Naive thymus-derived CD8-positive, alpha-beta T cell (primary cell): ENCODE results near the gene ZNF862. TPM values are rescaled to one million over a fixed set of nuclear protein-coding genes. Genes with fewer than 3 reads are reported as not detected.
"Not testable (repeated sequence)": the region's sequence is repeated elsewhere in the genome, so short reads cannot be mapped to it uniquely, and the experiment has no call there.

Source experiments
- ATAC-seq, 2 donors: fragments of 150-1000 bp; cut with Tn5 transposase in 1 of 2; sonication (Bioruptor Pico), chemical (Tn5 transposase) in 1 of 2; 1 replicate in 1 of 2; 2 replicates in 1 of 2; pipeline ENCODE4 v1.10.0; 2021; ENCODE audit warnings: mild to moderate bottlenecking in 2 of 2, moderate library complexity in 2 of 2
- POLR2A ChIA-PET: fragments of 350-600 bp; sonication (Branson Sonifier 250); formaldehyde crosslinking; loops from one replicate; lab custom pipeline; 2021; ENCODE audit warnings: antibody characterized with exemption; lab: Charles Lee
- DNase-seq, 10 donors: peaks; one replicate each; pipeline versions ENCODE4 v3.0.0 to v3.0.0-alpha.2; 2020 to 2022
- H3K27ac Mint-ChIP-seq, 10 donors: one replicate each; pipeline ENCODE4 v1.8.0; 2020 to 2022; ENCODE audit warnings: mild to moderate bottlenecking in 10 of 10, mixed read lengths in 10 of 10, moderate library complexity in 4 of 10, inconsistent platforms in 1 of 10
- H3K27me3 Mint-ChIP-seq, 5 donors: one replicate each; pipeline ENCODE4 v1.8.0; 2021 to 2022; ENCODE audit warnings: mixed read lengths in 5 of 5
- H3K36me3 Mint-ChIP-seq, 3 donors: one replicate each; pipeline ENCODE4 v1.8.0; 2020 to 2022; ENCODE audit warnings: mixed read lengths in 3 of 3, mild to moderate bottlenecking in 2 of 3, inconsistent platforms in 1 of 3
- H3K4me1 Mint-ChIP-seq, 4 donors: one replicate each; pipeline ENCODE4 v1.8.0; 2021 to 2022; ENCODE audit warnings: mixed read lengths in 4 of 4
- H3K4me3 Mint-ChIP-seq, 10 donors: one replicate each; pipeline ENCODE4 v1.8.0; 2020 to 2022; ENCODE audit warnings: mild to moderate bottlenecking in 10 of 10, mixed read lengths in 10 of 10, moderate library complexity in 6 of 10, inconsistent platforms in 1 of 10
- H3K9me3 Mint-ChIP-seq, 9 donors: one replicate each; pipeline ENCODE4 v1.8.0; 2020 to 2022; ENCODE audit warnings: mixed read lengths in 9 of 9, mild to moderate bottlenecking in 3 of 9, inconsistent platforms in 1 of 9, moderate library complexity in 1 of 9
- polyA plus RNA-seq, 3 donors: library from polyadenylated mRNA; unstranded; fragments of 300-500 nt; fragmentation: Illumina TruSeq; gene quantifications; one replicate each; pipeline ENCODE4 v1.2.3, GENCODE V29; 2021
- total RNA-seq, 8 experiments: library from RNA in 2 of 8; stranded (reverse) in 2 of 8; gene quantifications; one replicate each; pipeline ENCODE4 v1.2.3 and lab custom pipeline; 2021 to 2026

ZNF862 gene
- total and polyA plus RNA-seq, 5 experiments from 2014 or later = 6.1 to 88.4 (median 10.6) TPM

DNA sequence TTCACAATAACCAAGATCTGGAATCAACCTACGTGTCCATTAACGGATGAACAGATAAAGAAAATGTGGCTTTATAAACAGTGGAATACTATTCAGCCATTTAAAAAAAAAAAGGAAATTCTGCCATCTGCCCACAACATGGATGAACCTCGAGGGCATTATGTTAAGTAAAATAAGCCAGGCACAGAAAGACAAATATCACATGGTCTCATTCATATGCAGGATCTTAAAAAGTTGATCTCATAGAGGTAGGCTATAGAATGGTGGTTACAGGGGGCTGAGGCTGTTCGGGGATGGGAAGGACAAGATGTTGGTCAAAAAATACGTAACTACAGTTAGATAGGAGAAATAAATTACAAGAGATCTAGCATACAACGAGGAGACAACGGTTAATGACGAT lies 56.8 kb downstream of the ZNF862 start:
- H3K36me3 Mint-ChIP-seq, H3K27me3 Mint-ChIP-seq, H3K9me3 Mint-ChIP-seq, DNase-seq, H3K4me1 Mint-ChIP-seq, POLR2A ChIA-PET, H3K27ac Mint-ChIP-seq, H3K4me3 Mint-ChIP-seq, ATAC-seq: not testable (repeated sequence)

DNA sequence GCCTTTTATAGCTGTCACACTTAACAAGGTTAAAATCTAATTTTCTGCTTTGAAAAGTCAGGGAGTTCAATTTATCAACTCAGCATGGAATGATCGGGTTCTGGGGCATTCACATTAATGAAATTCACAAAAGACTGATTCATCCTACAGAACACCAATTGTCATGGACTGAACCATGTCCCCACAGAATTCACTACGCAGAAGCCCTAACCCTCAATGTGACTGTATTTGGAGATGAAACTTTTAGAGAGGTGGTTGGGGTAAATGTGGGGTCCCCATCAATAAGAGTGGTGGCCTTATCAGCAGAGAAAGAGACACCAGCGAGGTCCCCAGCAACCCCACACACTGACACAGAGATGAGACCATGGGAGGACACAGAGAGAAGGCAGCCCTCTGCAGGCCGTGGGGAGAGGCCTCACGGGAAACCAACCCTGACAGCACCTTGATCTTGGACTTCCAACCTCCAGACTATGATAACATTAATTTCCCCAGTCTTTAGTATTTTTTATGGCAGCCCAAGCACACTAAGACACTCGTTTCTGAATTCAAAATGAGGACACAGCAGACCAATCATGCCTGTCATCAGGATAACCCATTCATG lies 69.7 kb downstream of the ZNF862 start:
- H3K36me3 Mint-ChIP-seq = not testable (repeated sequence)
- H3K27ac Mint-ChIP-seq = peak overlapping the region in 2 of 10 donors; percentile 29 to 79
- POLR2A ChIA-PET = interaction anchor here (0.7 kb wide), 1 partner anchor 24 kb away, joined by 3 read pairs; no protein-coding TSS in a partner anchor

DNA sequence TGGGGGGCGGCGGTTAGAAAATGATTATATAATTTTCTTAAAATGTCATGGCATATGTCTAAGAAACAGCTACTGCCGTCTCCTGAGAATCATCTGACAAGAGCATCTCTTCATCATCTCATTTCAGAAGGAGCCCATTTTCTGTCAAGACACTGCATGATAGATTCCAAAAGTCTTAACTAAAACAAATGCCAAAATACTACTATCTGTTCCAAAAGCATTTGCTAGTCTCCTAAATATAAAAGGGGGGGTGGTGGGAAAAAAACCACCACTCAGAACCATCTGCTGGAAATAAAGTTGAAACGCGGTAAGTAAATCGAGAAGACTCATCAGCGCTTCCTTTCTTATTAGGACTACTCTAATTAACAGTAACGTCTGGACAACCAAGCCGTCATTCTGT lies 72.0 kb downstream of the ZNF862 start:
- H3K36me3 Mint-ChIP-seq, H3K4me3 Mint-ChIP-seq, H3K4me1 Mint-ChIP-seq, ATAC-seq, DNase-seq, H3K9me3 Mint-ChIP-seq, POLR2A ChIA-PET, H3K27me3 Mint-ChIP-seq, H3K27ac Mint-ChIP-seq: not testable (repeated sequence)

More for the DNA sequence above, 69.7 kb downstream of the ZNF862 start:
- not testable (repeated sequence) for DNase-seq, H3K27me3 Mint-ChIP-seq, H3K9me3 Mint-ChIP-seq, H3K4me1 Mint-ChIP-seq, ATAC-seq, H3K4me3 Mint-ChIP-seq

DNA sequence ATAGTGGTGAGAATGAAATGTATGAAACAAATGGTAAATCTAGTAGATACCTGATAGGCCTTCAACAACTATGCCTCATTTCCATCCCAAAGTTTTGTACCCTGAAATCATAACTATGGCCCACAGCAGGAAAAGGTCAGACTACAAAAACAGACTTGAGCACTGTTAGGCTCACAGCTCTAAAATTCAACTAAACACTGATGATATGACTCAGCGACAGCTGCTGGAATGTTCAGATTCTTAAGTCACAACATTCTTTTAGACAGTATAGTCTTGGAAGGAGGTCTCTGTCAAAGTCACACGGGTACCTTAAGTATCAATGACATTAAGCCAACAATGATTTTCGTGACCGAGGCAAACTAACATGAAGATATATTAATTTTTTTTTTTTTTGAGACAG lies 74.0 kb downstream of the ZNF862 start:
- DNase-seq, H3K9me3 Mint-ChIP-seq, POLR2A ChIA-PET, H3K4me3 Mint-ChIP-seq, H3K27ac Mint-ChIP-seq, H3K36me3 Mint-ChIP-seq, H3K27me3 Mint-ChIP-seq, ATAC-seq, H3K4me1 Mint-ChIP-seq: not testable (repeated sequence)

Other genes with a start within 250 kb of the ZNF862 start
- gene ZNF467, start 64.8 kb upstream of the ZNF862 start, total RNA-seq = 1 to 10 TPM in 1 of 2 experiments, under 1 TPM in 1; 0.88 to 2.0 TPM
- gene ZNF467, start 64.8 kb upstream of the ZNF862 start, polyA plus RNA-seq = 1 to 10 TPM; 2.4 to 4.8 (median 4.4) TPM
- gene ATP6V0E2, start 35.6 kb downstream of the ZNF862 start, total RNA-seq = 10 to 100 TPM; 81.7 to 90.5 TPM
- gene ATP6V0E2, start 35.6 kb downstream of the ZNF862 start, polyA plus RNA-seq = 100 to 1,000 TPM; 209 to 253 (median 246) TPM